ENCODE data around the gene PID1. TPM values are rescaled to one million over a fixed set of nuclear protein-coding genes. Genes with fewer than 3 reads are reported as not detected.

Gene PID1
- total RNA-seq, 1 donor from 2014 or later: 25.1 TPM

- no peaks in the 10 kb centered on the region for H3K27me3 ChIP-seq (ENCODE audit: control insufficient read depth in 3 of 3, insufficient read depth in 3 of 3, low read length in 3 of 3)
- H3K4me3 ChIP-seq (ENCODE audit: low read length in 3 of 3): no peak overlapping the region
- no peak overlapping the region for H3K9ac ChIP-seq (ENCODE audit: low read depth in 1 of 3, low read length in 3 of 3)
- no peaks in the 10 kb centered on the region for H3K9me3 ChIP-seq (ENCODE audit: control insufficient read depth in 3 of 3, low read length in 3 of 3)
- no peaks in the 10 kb centered on the region for H3K36me3 ChIP-seq (ENCODE audit: control insufficient read depth in 3 of 3, insufficient read depth in 3 of 3, low read length in 3 of 3)
- no peaks in the 10 kb centered on the region for H3K4me1 ChIP-seq (ENCODE audit: control insufficient read depth in 3 of 3, insufficient read depth in 3 of 3, low read length in 3 of 3)
- no peak overlapping the region for H3K27ac ChIP-seq (ENCODE audit: low read depth, low read length)
Observed at GRCh38 chr2:229096409-229097066, 174.5 kb downstream of the PID1 start.

GRCh38 chr2:229095472-229095871, 175.6 kb downstream of the PID1 start:
- no peak overlapping the region for H3K9ac ChIP-seq (ENCODE audit: low read depth in 1 of 3, low read length in 3 of 3)
- no peaks in the 10 kb centered on the region for H3K27me3 ChIP-seq (ENCODE audit: control insufficient read depth in 3 of 3, insufficient read depth in 3 of 3, low read length in 3 of 3)
- no peaks in the 10 kb centered on the region for H3K36me3 ChIP-seq (ENCODE audit: control insufficient read depth in 3 of 3, insufficient read depth in 3 of 3, low read length in 3 of 3)
- H3K4me1 ChIP-seq (ENCODE audit: control insufficient read depth in 3 of 3, insufficient read depth in 3 of 3, low read length in 3 of 3): no peaks in the 10 kb centered on the region
- no peak overlapping the region for H3K4me3 ChIP-seq (ENCODE audit: low read length in 3 of 3)
- no peak overlapping the region for H3K27ac ChIP-seq (ENCODE audit: low read depth, low read length)
- no peaks in the 10 kb centered on the region for H3K9me3 ChIP-seq (ENCODE audit: control insufficient read depth in 3 of 3, low read length in 3 of 3)

DNA sequence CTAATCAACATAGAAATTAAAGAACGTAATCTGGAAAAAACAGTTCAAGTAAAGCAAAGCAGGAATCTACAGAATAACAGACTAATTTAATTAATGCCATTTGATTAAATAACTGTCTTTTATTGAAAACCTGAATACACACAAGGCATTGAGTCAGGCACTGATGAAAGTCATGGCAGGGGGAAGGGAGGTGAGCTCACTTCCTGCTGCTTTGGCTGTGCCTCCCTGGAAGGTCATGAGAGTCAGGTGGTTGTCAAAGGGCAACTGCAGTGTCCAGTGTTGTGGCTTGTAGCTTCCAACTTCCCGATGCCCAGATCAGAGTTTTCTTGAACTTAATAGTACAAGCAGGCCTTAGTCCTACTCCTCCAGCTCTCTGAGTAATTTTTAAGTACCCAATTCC, 180.9 kb downstream of the PID1 start:
- H3K4me3 ChIP-seq (ENCODE audit: low read length in 3 of 3): no peak overlapping the region
- H3K4me1 ChIP-seq (ENCODE audit: control insufficient read depth in 3 of 3, insufficient read depth in 3 of 3, low read length in 3 of 3): peaks cover 0 to 3% (median 2%) of the 10 kb centered on the region in 3 donors
- no peak overlapping the region for H3K27ac ChIP-seq (ENCODE audit: low read depth, low read length)
- H3K9ac ChIP-seq (ENCODE audit: low read depth in 1 of 3, low read length in 3 of 3): no peak overlapping the region
- H3K36me3 ChIP-seq (ENCODE audit: control insufficient read depth in 3 of 3, insufficient read depth in 3 of 3, low read length in 3 of 3): no peaks in the 10 kb centered on the region
- no peaks in the 10 kb centered on the region for H3K27me3 ChIP-seq (ENCODE audit: control insufficient read depth in 3 of 3, insufficient read depth in 3 of 3, low read length in 3 of 3)
- no peaks in the 10 kb centered on the region for H3K9me3 ChIP-seq (ENCODE audit: control insufficient read depth in 3 of 3, low read length in 3 of 3)

DNA sequence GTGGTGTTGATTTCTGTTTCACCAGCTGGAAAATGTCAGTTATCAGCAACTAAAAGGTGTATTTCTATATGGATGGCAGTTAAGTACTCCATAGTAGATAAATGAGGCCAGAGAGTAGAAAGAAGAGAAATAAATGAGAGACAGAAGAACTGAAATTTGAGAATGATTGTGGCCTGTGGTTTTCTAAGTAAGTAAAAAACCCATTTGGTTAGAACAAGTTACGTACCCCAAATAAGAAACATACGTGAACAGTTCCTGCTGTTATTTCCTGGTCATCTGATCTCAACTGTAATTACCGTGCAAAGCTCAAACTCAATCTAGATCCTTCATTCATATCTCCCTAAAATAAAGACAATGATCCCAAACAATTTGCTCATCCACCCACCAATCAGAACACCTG, 181.3 kb downstream of the PID1 start:
- no peaks in the 10 kb centered on the region for H3K27me3 ChIP-seq (ENCODE audit: control insufficient read depth in 3 of 3, insufficient read depth in 3 of 3, low read length in 3 of 3)
- no peak overlapping the region for H3K9ac ChIP-seq (ENCODE audit: low read depth in 1 of 3, low read length in 3 of 3)
- H3K9me3 ChIP-seq (ENCODE audit: control insufficient read depth in 3 of 3, low read length in 3 of 3): no peaks in the 10 kb centered on the region
- no peaks in the 10 kb centered on the region for H3K36me3 ChIP-seq (ENCODE audit: control insufficient read depth in 3 of 3, insufficient read depth in 3 of 3, low read length in 3 of 3)
- H3K27ac ChIP-seq (ENCODE audit: low read depth, low read length): no peak overlapping the region
- H3K4me1 ChIP-seq (ENCODE audit: control insufficient read depth in 3 of 3, insufficient read depth in 3 of 3, low read length in 3 of 3): peaks cover 0 to 3% (median 2%) of the 10 kb centered on the region in 3 donors
- no peak overlapping the region for H3K4me3 ChIP-seq (ENCODE audit: low read length in 3 of 3)

GRCh38 chr2:229088966-229089700, 182.0 kb downstream of the PID1 start:
- no peak overlapping the region for H3K9ac ChIP-seq (ENCODE audit: low read depth in 1 of 3, low read length in 3 of 3)
- peaks cover 0 to 3% (median 2%) of the 10 kb centered on the region in 3 donors for H3K4me1 ChIP-seq (ENCODE audit: control insufficient read depth in 3 of 3, insufficient read depth in 3 of 3, low read length in 3 of 3)
- no peaks in the 10 kb centered on the region for H3K36me3 ChIP-seq (ENCODE audit: control insufficient read depth in 3 of 3, insufficient read depth in 3 of 3, low read length in 3 of 3)
- H3K27me3 ChIP-seq (ENCODE audit: control insufficient read depth in 3 of 3, insufficient read depth in 3 of 3, low read length in 3 of 3): no peaks in the 10 kb centered on the region
- no peak overlapping the region for H3K27ac ChIP-seq (ENCODE audit: low read depth, low read length)
- H3K4me3 ChIP-seq (ENCODE audit: low read length in 3 of 3): no peak overlapping the region
- no peaks in the 10 kb centered on the region for H3K9me3 ChIP-seq (ENCODE audit: control insufficient read depth in 3 of 3, low read length in 3 of 3)

DNA sequence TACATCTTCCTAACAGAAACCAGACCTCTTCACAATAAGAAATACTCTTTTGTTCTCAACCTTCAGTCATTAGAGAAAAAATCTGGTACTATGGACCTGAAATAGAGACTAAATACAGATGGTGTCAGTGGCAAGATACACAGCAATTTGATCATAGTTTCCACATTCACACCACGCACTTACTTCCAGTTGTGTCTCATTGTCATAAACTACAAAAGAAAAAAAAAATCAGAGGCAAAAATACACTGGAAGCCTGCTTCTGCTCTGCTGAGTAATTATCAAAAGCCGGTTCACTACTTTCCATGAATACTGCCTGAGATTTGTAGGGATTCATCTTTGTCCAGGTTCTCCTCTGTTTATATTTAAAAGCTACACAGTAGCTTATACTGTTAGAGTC, 182.6 kb downstream of the PID1 start:
- Histone ChIP-seq H3K36me3 (ENCODE audit: control insufficient read depth in 3 of 3, insufficient read depth in 3 of 3, low read length in 3 of 3) (no peaks in the 10 kb centered on the region), H3K9ac (ENCODE audit: low read depth in 1 of 3, low read length in 3 of 3) (no peak overlapping the region), H3K27me3 (ENCODE audit: control insufficient read depth in 3 of 3, insufficient read depth in 3 of 3, low read length in 3 of 3) (no peaks in the 10 kb centered on the region), H3K9me3 (ENCODE audit: control insufficient read depth in 3 of 3, low read length in 3 of 3) (no peaks in the 10 kb centered on the region), H3K4me3 (ENCODE audit: low read length in 3 of 3) (no peak overlapping the region), H3K27ac (ENCODE audit: low read depth, low read length) (no peak overlapping the region), H3K4me1 (ENCODE audit: control insufficient read depth in 3 of 3, insufficient read depth in 3 of 3, low read length in 3 of 3) (peaks cover 0 to 3% (median 2%) of the 10 kb centered on the region in 3 donors)

DNA sequence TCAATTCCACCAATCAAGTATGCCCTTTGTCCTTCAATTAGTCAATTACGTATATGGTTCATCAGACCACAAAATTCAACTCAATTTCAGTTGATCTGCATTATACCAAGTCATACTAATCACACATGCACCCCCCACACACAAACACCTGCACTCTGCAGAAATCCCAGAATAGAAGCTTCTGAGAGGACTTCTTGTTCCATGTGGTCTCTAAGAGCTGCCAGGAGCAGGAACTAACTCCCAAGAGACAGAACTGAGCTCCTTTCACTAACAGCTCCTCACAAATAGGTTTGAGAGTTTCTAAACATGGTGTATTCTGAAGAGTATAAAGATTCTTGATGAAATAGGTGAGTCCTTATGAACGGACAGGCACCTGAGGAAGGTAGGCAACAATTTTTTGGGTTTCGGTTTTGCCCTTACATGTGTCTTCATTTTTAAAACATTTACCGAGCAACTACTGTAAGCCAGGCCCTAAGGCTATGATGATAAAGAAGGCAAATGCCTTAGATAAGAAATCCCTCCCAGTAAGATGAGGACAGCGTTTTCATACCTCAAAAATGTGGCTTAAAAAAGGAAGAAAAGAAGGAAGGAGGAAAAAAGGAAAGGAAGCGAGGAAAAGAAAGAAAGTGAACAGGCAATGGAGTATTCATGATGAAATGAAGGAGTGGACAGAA, 183.1 kb downstream of the PID1 start:
- Histone ChIP-seq H3K27me3 (ENCODE audit: control insufficient read depth in 3 of 3, insufficient read depth in 3 of 3, low read length in 3 of 3) (no peaks in the 10 kb centered on the region), H3K4me3 (ENCODE audit: low read length in 3 of 3) (no peak overlapping the region), H3K36me3 (ENCODE audit: control insufficient read depth in 3 of 3, insufficient read depth in 3 of 3, low read length in 3 of 3) (no peaks in the 10 kb centered on the region), H3K9me3 (ENCODE audit: control insufficient read depth in 3 of 3, low read length in 3 of 3) (no peaks in the 10 kb centered on the region), H3K9ac (ENCODE audit: low read depth in 1 of 3, low read length in 3 of 3) (no peak overlapping the region), H3K27ac (ENCODE audit: low read depth, low read length) (no peak overlapping the region), H3K4me1 (ENCODE audit: control insufficient read depth in 3 of 3, insufficient read depth in 3 of 3, low read length in 3 of 3) (peaks cover 0 to 3% (median 2%) of the 10 kb centered on the region in 3 donors)

GRCh38 chr2:229087267-229087666, 183.8 kb downstream of the PID1 start:
- Histone ChIP-seq H3K9ac (ENCODE audit: low read depth in 1 of 3, low read length in 3 of 3) (no peak overlapping the region), H3K27ac (ENCODE audit: low read depth, low read length) (no peak overlapping the region), H3K9me3 (ENCODE audit: control insufficient read depth in 3 of 3, low read length in 3 of 3) (no peaks in the 10 kb centered on the region), H3K27me3 (ENCODE audit: control insufficient read depth in 3 of 3, insufficient read depth in 3 of 3, low read length in 3 of 3) (no peaks in the 10 kb centered on the region), H3K4me3 (ENCODE audit: low read length in 3 of 3) (no peak overlapping the region), H3K36me3 (ENCODE audit: control insufficient read depth in 3 of 3, insufficient read depth in 3 of 3, low read length in 3 of 3) (no peaks in the 10 kb centered on the region), H3K4me1 (ENCODE audit: control insufficient read depth in 3 of 3, insufficient read depth in 3 of 3, low read length in 3 of 3) (peaks cover 0 to 3% (median 2%) of the 10 kb centered on the region in 3 donors)

- no peaks in the 10 kb centered on the region for H3K36me3 ChIP-seq (ENCODE audit: control insufficient read depth in 3 of 3, insufficient read depth in 3 of 3, low read length in 3 of 3)
- H3K27ac ChIP-seq (ENCODE audit: low read depth, low read length): no peak overlapping the region
- no peaks in the 10 kb centered on the region for H3K9me3 ChIP-seq (ENCODE audit: control insufficient read depth in 3 of 3, low read length in 3 of 3)
- no peak overlapping the region for H3K9ac ChIP-seq (ENCODE audit: low read depth in 1 of 3, low read length in 3 of 3)
- no peaks in the 10 kb centered on the region for H3K27me3 ChIP-seq (ENCODE audit: control insufficient read depth in 3 of 3, insufficient read depth in 3 of 3, low read length in 3 of 3)
- peaks cover 0 to 3% (median 2%) of the 10 kb centered on the region in 3 donors for H3K4me1 ChIP-seq (ENCODE audit: control insufficient read depth in 3 of 3, insufficient read depth in 3 of 3, low read length in 3 of 3)
- no peak overlapping the region for H3K4me3 ChIP-seq (ENCODE audit: low read length in 3 of 3)
Observed at GRCh38 chr2:229085439-229085838, 185.6 kb downstream of the PID1 start.

DNA sequence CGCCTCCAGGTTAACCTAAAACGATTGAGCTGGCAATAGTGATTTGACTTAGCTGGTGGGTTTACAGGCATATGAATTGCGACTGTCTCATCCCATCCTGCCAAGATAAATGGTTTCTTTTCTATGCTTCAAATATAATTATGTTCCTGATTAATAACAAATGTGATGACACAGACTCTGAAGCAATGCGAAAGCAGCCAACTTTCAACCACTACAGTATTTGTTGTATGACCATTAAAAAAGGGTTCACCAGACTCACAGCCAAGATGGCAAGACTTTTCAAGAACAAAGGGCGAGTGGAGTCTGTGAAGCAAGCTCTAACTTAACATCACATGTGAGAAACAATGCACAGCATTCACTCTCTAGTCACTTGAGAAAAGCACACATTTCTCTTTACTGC, 186.6 kb downstream of the PID1 start:
- Histone ChIP-seq H3K9me3 (ENCODE audit: control insufficient read depth in 3 of 3, low read length in 3 of 3) (no peaks in the 10 kb centered on the region), H3K27me3 (ENCODE audit: control insufficient read depth in 3 of 3, insufficient read depth in 3 of 3, low read length in 3 of 3) (no peaks in the 10 kb centered on the region), H3K4me3 (ENCODE audit: low read length in 3 of 3) (no peak overlapping the region), H3K9ac (ENCODE audit: low read depth in 1 of 3, low read length in 3 of 3) (no peak overlapping the region), H3K27ac (ENCODE audit: low read depth, low read length) (no peak overlapping the region), H3K4me1 (ENCODE audit: control insufficient read depth in 3 of 3, insufficient read depth in 3 of 3, low read length in 3 of 3) (peaks cover 0 to 3% (median 2%) of the 10 kb centered on the region in 3 donors), H3K36me3 (ENCODE audit: control insufficient read depth in 3 of 3, insufficient read depth in 3 of 3, low read length in 3 of 3) (no peaks in the 10 kb centered on the region)
